H7 (cell line): Measurements from ENCODE around the gene PACS2. TPM values are rescaled to one million over a fixed set of nuclear protein-coding genes. Genes with fewer than 3 reads are reported as not detected.
A peak's percentile ranks its signal among the peaks of the same experiment; 100 is the strongest.

ENCODE experiments used
- DNase-seq: peaks from one replicate; pipeline ENCODE4 v3.0.0; 2012
- H3K27me3 ChIP-seq: 2 replicates; pipeline ENCODE4 v1.6.0; 2011; ENCODE audit warnings: mild to moderate bottlenecking, low read length; ENCODE audit not compliant: control insufficient read depth, insufficient read depth
- H3K36me3 ChIP-seq: replicated peaks from 2 replicates; pipeline ENCODE4 v1.5.1; 2011; ENCODE audit warnings: low read length; ENCODE audit not compliant: control insufficient read depth, insufficient read depth
- H3K4me3 ChIP-seq: 2 replicates; pipeline ENCODE4 v1.5.1; 2011; ENCODE audit warnings: low read depth, mild to moderate bottlenecking, control low read depth, low read length, moderate library complexity; ENCODE audit not compliant: insufficient read depth
- total RNA-seq: library from RNA; depleted of rRNA; stranded (reverse); fragments of >200 nt; shearing (Covaris generic); gene quantifications from 2 replicates; pipeline ENCODE4 v1.2.3, GENCODE V29; 2014

The PACS2 gene
- total RNA-seq, 1 experiment from 2014 or later, result 79.2 TPM

- Histone ChIP-seq H3K36me3 (no peaks in the 10 kb centered on the region; the same call in 1 of the 2 replicates), H3K27me3 (peaks cover 3% of the 10 kb centered on the region; the same call in 1 of the 2 replicates), H3K4me3 (peak overlapping the region; percentile 53)
- DNase-seq, result peak; percentile 92
Measured at GRCh38 chr14:105398726-105399465, 84.3 kb downstream of the PACS2 start.

- Histone ChIP-seq H3K4me3 (no peak overlapping the region), H3K27me3 (peaks cover 3% of the 10 kb centered on the region; the same call in 1 of the 2 replicates), H3K36me3 (no peaks in the 10 kb centered on the region; the same call in 1 of the 2 replicates)
- DNase-seq, result no peak
Measured at GRCh38 chr14:105399466-105399775, 84.9 kb downstream of the PACS2 start.

- DNase-seq, result no peak
- Histone ChIP-seq H3K36me3 (no peaks in the 10 kb centered on the region; the same call in 1 of the 2 replicates), H3K27me3 (peaks cover 3% of the 10 kb centered on the region; the same call in 1 of the 2 replicates), H3K4me3 (no peak overlapping the region)
Measured at GRCh38 chr14:105400016-105400415, 85.5 kb downstream of the PACS2 start.

- Histone ChIP-seq H3K4me3 (no peak overlapping the region), H3K27me3 (peaks cover 3% of the 10 kb centered on the region; the same call in 1 of the 2 replicates), H3K36me3 (no peaks in the 10 kb centered on the region; the same call in 1 of the 2 replicates)
- DNase-seq, result no peak
Measured at GRCh38 chr14:105401699-105402098, 87.2 kb downstream of the PACS2 start.

- H3K36me3 ChIP-seq, result no peaks in the 10 kb centered on the region
- H3K27me3 ChIP-seq, result peaks cover 38% of the 10 kb centered on the region
- H3K4me3 ChIP-seq, result no peak overlapping the region
- DNase-seq, result peak; percentile 27
Measured at GRCh38 chr14:105408592-105408991, 94.0 kb downstream of the PACS2 start.

- Histone ChIP-seq H3K36me3 (no peaks in the 10 kb centered on the region), H3K4me3 (no peak overlapping the region), H3K27me3 (peaks cover 44% of the 10 kb centered on the region)
- no peak for DNase-seq
Measured at GRCh38 chr14:105409364-105409763, 94.8 kb downstream of the PACS2 start.

- DNase-seq, result no peak
- Histone ChIP-seq H3K4me3 (no peak overlapping the region), H3K36me3 (no peaks in the 10 kb centered on the region), H3K27me3 (peaks cover 44% of the 10 kb centered on the region)
Measured at GRCh38 chr14:105410642-105411016, 96.1 kb downstream of the PACS2 start.

- peaks cover 44% of the 10 kb centered on the region for H3K27me3 ChIP-seq
- peak overlapping the region; percentile 38 for H3K4me3 ChIP-seq
- no peaks in the 10 kb centered on the region for H3K36me3 ChIP-seq
- DNase-seq, result peak; percentile 99
Measured at GRCh38 chr14:105411017-105411941, 96.7 kb downstream of the PACS2 start.

GRCh38 chr14:105411985-105412770, 97.6 kb downstream of the PACS2 start:
- no peaks in the 10 kb centered on the region for H3K36me3 ChIP-seq
- peak; percentile 79 for DNase-seq
- no peak overlapping the region for H3K4me3 ChIP-seq
- peaks cover 44% of the 10 kb centered on the region for H3K27me3 ChIP-seq

GRCh38 chr14:105412771-105413543, 98.4 kb downstream of the PACS2 start:
- peak; percentile 44 for DNase-seq
- Histone ChIP-seq H3K4me3 (no peak overlapping the region), H3K27me3 (peaks cover 44% of the 10 kb centered on the region), H3K36me3 (no peaks in the 10 kb centered on the region)

- Histone ChIP-seq H3K27me3 (peaks cover 44% of the 10 kb centered on the region), H3K4me3 (no peak overlapping the region), H3K36me3 (no peaks in the 10 kb centered on the region)
- no peak for DNase-seq
Measured at GRCh38 chr14:105413544-105413886, 99.0 kb downstream of the PACS2 start.

GRCh38 chr14:105414456-105415371, 100.2 kb downstream of the PACS2 start:
- H3K4me3 ChIP-seq, result peak overlapping the region; percentile 53
- DNase-seq, result peak; percentile 94
- H3K27me3 ChIP-seq, result peaks cover 40% of the 10 kb centered on the region
- H3K36me3 ChIP-seq, result no peaks in the 10 kb centered on the region
